Subcutaneous adipose tissue (tissue), 4 donors: ENCODE results near the gene SLA2. TPM values are rescaled to one million over a fixed set of nuclear protein-coding genes. Genes with fewer than 3 reads are reported as not detected.

Experiments
- total RNA-seq, 4 donors: library from RNA; depleted of rRNA; stranded (reverse); fragments of >200 nt; gene quantifications; one replicate each; pipeline ENCODE4 v1.1.0, GENCODE V29; 2016
- TF ChIP-seq, protein P1 (sequence below): fragments of 450-650 bp; IDR thresholded peaks from one replicate; pipeline ENCODE4 v1.5.1; 2016; ENCODE audit warnings: low read depth, mild to moderate bottlenecking, control low read depth, antibody characterized with exemption, moderate library complexity

SLA2 gene
- total RNA-seq, 4 donors from 2014 or later, result 0.19 to 2.1 (median 0.54) TPM

DNA sequence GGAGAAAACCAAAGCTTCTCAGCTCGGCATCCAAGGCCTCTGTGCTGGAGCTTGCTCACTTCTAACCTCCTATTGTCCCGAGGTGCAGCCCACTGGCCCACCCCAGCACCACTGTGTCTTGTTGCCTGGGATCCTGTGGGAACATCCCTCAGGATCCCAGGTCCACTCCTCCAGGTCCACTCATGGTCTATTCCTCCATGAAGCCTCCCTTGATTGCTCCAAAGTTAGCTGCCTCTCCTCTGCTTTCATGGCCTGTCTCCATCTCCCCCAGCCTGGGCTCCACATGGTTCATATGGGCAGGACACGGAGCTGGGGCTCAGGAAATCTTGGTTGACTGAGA is 13.9 kb downstream of the SLA2 start:
- TF ChIP-seq, protein P1, sequence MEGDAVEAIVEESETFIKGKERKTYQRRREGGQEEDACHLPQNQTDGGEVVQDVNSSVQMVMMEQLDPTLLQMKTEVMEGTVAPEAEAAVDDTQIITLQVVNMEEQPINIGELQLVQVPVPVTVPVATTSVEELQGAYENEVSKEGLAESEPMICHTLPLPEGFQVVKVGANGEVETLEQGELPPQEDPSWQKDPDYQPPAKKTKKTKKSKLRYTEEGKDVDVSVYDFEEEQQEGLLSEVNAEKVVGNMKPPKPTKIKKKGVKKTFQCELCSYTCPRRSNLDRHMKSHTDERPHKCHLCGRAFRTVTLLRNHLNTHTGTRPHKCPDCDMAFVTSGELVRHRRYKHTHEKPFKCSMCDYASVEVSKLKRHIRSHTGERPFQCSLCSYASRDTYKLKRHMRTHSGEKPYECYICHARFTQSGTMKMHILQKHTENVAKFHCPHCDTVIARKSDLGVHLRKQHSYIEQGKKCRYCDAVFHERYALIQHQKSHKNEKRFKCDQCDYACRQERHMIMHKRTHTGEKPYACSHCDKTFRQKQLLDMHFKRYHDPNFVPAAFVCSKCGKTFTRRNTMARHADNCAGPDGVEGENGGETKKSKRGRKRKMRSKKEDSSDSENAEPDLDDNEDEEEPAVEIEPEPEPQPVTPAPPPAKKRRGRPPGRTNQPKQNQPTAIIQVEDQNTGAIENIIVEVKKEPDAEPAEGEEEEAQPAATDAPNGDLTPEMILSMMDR, result no peak

DNA sequence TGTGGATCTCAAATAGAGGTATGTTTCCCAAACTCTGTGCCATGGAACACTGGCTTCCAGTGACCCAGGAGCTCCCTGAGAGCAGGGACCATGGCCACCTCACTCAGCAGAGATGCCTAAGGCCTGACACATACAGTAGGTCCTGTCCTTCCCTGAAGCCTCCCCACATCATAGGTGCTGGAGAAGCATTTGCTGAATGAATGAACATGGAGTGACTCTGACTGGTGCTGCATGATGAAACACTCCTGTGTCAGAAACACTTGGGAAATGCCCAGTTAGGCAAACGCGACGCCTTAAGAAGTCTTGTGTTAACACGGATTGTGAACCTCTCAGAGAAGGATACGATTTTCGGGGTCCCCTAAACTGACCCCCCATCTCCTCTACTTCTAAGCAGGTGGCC is 14.3 kb downstream of the SLA2 start:
- TF ChIP-seq, protein P1, result no peak

DNA sequence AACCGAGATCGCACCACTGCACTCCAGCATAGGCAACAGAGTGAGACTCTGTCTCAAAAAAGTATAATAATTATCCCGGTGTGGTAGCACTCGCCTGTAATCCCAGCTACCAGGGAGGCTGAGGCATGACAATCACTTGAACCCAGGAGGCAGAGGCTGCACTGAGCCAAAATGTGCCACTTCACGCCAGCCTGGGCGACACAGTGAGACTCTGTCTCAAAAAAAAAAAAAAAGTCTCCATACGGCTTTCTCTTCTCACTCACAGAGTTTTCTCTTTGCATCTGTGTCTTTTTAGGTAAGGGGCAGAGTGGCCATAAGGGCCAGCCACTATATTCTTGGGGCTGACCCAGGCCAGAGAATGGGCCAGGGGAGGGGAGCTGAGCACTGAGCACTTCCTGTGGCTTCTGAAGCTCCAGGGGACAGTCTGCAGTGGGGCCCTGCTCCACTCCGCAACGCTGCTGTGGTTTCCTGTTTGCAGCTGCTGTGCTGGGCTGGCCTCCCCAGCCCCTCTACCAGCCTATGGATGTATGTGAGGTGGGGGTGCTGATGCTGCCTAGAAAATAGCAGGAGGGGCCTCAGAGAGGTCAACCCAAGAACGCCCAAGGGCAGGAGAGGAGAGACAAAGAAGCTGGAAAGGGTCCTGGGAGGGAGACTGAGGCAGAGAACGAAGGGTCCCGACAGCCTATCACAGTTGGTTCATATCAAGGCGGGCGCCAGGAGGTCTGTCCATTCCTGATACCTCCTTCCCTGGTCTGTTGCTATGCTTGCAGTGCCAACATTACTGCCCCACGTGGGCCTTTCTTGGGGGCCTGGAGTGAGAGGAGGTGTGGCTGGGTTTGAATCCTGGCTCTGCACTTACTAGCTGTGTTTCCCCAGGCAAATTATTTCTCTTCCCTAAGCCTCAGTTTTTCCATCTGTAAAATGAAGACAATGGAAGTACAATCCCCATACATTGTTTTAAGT is 16.0 kb downstream of the SLA2 start:
- TF ChIP-seq, protein P1, result no peak

DNA sequence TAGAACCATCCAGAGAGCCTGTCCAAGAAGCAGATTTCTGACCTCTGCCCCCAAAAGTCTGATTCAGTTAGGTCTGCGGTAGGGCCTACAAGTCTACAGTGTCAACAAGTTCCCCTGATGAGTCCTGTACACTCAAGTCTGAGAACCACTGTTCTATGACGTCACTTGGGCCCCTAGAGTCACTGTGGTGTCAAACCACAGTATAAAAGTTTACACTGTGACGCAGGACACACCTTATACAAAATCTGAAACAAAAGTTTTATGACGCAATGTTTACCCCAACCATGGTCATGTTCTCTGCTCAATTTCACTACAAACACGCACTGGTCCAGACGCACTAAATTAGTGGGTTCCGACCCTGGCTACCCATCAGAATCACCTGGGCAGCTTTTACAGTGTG is 17.9 kb downstream of the SLA2 start:
- TF ChIP-seq, protein P1, result no peak

DNA sequence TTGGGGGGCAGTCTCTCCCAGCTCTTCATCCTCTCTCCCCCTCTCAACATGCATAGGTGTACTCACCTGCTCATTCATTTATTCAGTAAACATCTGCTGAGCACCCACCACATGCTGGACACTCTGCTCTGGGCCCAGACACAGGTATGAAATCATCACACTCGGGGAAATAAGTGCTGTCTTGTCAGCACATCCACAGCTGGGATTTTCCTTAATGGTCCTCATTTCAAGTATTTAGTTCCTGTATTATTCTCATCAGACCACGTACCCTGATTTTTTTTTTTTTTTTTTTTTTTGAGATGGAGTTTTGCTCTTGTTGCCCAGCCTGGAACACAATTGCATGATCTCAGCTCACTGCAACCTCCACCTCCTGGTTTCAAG is 21.1 kb downstream of the SLA2 start:
- TF ChIP-seq, protein P1, result no peak

DNA sequence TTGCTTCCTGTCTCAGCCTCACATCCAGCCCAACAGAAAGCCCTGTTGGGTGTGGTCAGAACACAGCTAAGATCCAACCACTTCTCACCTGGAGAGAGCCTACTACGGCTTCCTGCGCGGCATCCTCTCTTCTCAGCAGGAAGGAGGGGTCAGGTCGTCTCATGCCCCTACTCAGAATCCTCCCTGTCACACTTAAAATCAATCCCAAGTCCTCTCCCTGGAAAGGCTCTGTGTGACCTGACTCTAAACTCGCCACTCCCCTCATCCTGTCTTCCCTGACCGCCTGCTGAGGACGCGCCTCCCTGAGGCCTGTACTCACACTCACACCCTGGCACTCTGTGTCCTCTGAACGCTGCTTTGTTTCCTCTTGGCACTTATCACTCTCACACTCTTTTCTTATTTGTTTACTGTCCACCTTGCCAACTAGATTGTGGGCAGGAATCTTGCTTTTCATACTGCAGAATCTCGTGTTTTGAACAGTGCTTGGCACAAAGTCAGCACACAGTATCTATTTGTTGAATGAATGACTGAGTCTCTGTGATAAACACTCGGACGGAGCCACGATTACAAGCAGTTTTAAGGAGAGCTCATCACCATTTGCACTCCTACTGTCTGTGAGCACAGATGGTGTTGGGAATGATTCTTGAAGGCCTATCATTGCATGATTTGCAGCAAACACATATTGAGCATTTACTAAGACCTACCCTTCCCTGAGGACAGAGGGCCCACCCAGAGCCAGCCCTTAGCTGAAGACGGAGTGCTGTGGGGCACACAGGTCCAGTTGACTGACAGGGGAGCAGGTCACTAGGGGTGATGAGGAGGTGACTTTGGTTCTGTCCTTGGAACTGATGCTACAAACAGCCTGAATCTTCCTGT is 21.7 kb downstream of the SLA2 start:
- TF ChIP-seq, protein P1, result no peak

DNA sequence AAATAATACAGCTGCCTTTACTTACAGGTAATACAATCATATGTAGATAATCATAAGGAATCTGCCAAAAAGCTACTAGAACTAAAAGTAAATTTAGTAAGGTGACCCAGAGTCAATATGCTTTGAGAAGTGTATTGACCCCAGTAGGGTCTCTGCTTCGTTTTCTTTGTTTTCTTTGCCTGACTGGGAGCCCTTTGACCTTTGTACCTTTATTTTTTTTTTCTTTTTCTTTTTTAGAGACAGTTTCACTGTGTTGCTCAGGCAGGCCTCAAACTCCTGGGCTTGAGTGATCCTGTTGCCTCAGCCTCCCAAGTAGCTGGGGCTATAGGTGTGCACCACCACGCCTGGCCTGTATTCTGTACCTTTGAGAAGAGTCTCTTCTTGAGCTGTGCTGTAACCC is 22.6 kb downstream of the SLA2 start:
- TF ChIP-seq, protein P1, result no peak
